GM21515 (cell line): ENCODE measurements around the gene NKX1-1.

ENCODE experiments used
- ATAC-seq: cut with Tn5 transposase; IDR thresholded peaks from one replicate; pipeline ENCODE4 v1.9.1; 2021; ENCODE audit not compliant: unreplicated experiment

Gene NKX1-1

GRCh38 chr4:1417522-1418390 lies 11.5 kb upstream of the NKX1-1 start:
- ATAC-seq, result no peak

DNA sequence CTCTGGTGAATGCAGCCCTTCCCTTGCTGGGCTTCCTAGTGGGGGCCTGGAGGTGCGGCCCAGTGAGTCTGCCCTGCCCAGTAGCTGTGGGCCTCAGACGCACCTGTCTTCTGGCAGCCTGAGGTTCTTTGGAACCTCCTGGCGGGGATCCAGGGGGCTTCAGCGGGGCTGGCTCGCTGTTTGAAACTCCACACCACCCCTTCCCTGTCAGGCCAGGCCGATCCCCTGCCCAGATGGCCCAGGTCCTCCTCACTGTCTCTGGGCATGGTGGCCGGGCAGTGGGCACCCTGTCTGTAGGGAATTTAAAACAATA lies 10.7 kb upstream of the NKX1-1 start:
- no peak for ATAC-seq

- ATAC-seq, result no peak
These were observed 10.1 kb upstream of the NKX1-1 start for GRCh38 chr4:1416051-1416947.

DNA sequence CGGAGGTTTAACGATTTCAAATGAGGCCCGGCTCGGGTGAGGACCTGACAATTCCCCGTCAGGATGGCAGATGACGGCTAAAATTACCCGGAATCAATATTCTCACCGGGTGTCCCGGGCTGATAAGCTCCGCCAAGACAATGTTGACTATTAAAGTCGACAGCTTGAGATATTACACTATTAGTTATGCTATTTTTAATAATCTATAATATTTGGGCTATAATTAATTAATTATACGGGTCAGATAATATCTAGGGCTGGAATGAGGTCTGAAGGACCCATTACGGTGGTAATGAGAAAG lies 9.4 kb upstream of the NKX1-1 start:
- no peak for ATAC-seq

DNA sequence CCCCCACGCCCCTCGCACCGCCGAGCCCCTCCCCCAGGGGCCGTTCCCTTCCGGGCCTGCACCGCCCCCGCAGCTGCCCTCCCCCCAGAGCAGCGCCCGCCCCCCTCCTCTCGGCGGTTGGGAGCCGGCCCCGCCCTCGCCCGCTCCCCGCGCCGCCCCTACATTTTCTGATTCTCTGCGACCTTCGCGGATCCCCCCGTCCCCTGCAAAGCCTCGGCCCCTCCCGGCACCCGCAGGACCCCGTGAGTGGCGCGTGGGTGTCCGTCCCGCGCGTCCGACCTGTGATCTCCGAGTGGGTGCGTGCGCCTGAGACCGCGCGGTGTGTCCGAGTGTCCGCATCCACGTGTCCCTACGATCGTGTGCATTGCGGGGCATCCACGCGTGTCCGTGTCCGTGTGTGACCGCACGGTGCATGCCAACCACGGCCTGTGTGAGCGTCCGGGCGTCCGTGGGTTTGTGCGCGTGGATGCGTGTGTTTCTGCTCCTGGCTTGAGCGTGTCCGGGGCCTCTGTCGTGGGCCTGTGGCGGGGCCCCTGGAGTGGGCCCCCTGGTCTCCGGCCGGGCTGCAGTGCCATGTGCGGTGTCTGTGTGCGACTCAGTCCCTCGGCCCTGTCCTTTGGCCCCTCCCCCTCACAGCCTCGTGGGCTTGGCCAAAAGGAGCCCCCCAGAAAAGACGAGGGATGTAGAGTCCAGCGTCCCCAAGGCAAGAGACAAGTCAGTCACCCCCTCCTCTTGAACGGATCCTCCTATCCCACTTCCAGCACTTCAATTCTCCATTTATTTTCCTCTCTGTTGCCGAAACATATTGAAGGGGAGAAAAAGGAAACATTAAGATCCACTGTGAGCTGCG lies 8.8 kb upstream of the NKX1-1 start:
- no peak for ATAC-seq

- ATAC-seq, result no peak
These were observed 7.6 kb upstream of the NKX1-1 start for GRCh38 chr4:1413687-1414479.

DNA sequence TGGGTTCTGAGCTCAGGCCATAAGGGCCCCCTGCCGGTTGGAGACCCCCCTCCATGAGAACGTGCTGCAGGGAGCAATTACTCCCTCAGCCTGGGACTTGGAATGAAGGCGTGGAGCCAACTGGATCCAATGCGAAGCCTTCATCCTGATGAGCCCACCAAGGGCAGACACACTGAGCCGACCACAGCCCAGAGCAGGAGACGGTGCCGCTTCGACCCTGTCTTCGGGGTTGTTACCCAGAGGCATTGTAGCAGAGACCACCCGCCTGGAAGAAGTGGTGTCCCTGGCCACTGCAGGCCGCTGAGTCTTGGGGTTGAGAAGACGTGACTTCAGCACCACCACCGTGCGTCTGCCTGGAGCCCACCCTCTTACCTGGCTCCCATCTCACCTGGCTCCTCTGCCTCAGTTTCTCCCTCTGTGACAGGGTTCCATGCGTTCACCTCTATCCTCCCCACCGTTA lies 7.0 kb upstream of the NKX1-1 start:
- no peak for ATAC-seq

- no peak for ATAC-seq
These were observed 6.3 kb upstream of the NKX1-1 start for GRCh38 chr4:1412376-1413203.

DNA sequence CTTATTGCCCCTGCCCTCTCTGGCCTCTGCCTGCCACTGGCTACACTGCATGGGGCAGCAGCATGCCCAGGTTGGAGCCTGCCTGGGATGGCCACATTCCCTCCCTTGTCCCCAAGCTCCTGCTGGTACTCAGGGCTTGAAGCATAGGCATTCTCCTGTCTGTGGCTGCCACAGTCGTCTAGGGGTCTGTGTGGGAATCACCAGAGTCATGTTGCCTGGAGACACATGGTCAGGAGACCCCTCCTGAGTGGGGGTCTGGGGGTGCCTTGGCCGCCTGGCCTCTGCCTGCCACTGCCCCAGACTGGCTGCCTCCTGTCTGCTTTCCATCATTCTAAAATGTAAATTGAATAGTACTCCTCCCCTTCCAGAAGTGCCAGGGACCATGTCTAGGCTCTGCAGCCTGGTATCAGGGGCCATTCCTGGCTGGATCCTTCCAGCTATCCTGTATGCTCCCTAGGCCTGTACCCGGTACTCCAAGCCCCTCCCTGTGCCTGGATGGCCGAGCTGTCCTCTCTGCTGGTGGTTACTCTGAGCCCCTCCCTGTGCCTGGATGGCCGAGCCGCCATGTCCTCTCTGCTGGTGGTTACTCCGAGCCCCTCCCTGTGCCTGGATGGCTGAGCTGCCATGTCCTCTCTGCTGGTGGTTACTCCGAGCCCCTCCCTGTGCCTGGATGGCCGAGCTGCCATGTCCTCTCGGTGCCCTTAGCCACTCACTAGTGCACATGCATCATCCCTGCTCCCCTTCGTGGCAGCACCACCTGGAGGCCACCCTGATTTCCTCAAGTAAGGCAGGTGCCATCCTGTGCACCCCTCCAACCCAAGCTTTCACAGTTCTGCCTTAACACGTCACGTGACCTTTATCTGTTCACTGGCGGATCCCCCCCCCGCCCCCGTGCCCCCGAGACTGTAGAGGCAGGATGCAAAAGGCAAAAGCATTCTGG lies 5.5 kb upstream of the NKX1-1 start:
- no peak for ATAC-seq

GRCh38 chr4:1410491-1411325 lies 4.5 kb upstream of the NKX1-1 start:
- ATAC-seq, result no peak

GRCh38 chr4:1409491-1410425 lies 3.5 kb upstream of the NKX1-1 start:
- no peak for ATAC-seq

DNA sequence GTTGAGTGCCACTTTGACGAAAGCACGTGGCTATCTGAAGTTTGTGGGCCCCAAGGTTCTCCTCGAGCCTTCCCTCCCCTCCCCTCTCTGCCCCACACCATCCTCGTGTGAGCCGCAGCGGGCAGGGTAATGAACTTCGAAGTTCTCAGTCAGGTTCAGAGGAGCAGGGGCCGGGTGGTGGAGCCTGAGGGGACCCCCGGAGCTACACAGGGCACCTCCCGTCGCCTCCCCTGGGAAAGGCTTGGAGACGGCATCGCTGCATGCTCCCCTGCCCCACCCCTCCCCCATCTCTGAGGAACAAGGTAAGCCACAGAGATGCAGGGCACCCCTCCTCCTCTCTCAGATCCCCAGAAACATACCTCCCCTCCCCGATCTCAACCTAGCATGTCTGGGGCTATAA lies 2.8 kb upstream of the NKX1-1 start:
- no peak for ATAC-seq

GRCh38 chr4:1408418-1408817 lies 2.2 kb upstream of the NKX1-1 start:
- no peak for ATAC-seq

DNA sequence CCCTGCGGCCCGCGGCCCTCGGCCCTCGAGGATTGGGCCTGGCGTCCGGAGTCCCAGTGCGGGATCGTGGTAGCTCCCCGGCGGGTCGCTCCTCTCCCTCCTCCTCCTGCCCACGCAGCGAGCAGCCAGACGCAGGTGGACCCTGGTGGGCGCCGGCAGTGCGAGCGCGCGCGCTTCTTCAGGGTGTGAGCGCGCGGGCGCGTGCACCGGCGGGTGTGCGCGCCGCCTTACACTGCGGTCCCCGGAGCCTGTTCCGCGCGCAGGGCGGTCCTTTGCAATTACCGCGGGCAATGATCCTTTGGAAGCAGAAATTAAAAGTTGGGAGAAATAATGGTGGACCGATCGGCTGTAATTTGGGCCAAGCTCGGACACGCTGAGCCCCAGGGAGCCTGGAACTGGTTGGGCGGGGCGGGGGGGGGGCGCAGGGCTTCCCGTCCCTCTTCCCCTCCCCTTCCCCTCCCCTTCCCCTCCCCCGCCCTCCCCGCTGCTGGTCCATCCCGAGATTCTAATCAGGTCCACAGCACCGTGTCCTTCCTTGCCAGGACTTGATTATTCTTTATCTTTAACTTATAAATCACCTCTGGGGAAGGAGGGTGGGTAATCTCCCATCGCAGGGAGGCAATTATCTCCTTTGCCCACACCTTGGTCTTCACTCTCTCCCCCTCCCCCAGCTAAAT lies 1.6 kb upstream of the NKX1-1 start:
- ATAC-seq, result no peak

- no peak for ATAC-seq
These were observed 877 bp upstream of the NKX1-1 start for GRCh38 chr4:1406981-1407656.
